HG02763 (cell line): ENCODE measurements around the gene BEX4.
"Not testable (repeated sequence)": the region's sequence is repeated elsewhere in the genome, so short reads cannot be mapped to it uniquely, and the experiment has no call there.

Experiments used
- ATAC-seq: cut with Tn5 transposase; IDR thresholded peaks from one replicate; pipeline ENCODE4 v1.9.1; 2021; ENCODE audit warnings: mild to moderate bottlenecking, moderate library complexity; ENCODE audit not compliant: unreplicated experiment

Gene BEX4

GRCh38 chrX:103214870-103215424, at the start of gene BEX4:
TSS of gene BEX4 (plus strand) at chrX:103215108. CDS start at chrX:103216154, 1,046 bp downstream.
- peak; percentile 90 for ATAC-seq

- ATAC-seq, result no peak
Measured at GRCh38 chrX:103170216-103170615, 44.7 kb upstream of the BEX4 start.

- no peak for ATAC-seq
Measured at GRCh38 chrX:103171353-103171752, 43.6 kb upstream of the BEX4 start.

- not testable (repeated sequence) for ATAC-seq
Measured at GRCh38 chrX:103175256-103175655, 39.7 kb upstream of the BEX4 start.

GRCh38 chrX:103175944-103176753, 38.8 kb upstream of the BEX4 start:
- ATAC-seq, result peak; percentile 48

- no peak for ATAC-seq
Measured at GRCh38 chrX:103177556-103177955, 37.4 kb upstream of the BEX4 start.

- no peak for ATAC-seq
Measured at GRCh38 chrX:103183912-103184311, 31.0 kb upstream of the BEX4 start.

GRCh38 chrX:103187953-103188475, 26.9 kb upstream of the BEX4 start:
- no peak for ATAC-seq

GRCh38 chrX:103197721-103198306, 17.1 kb upstream of the BEX4 start:
- ATAC-seq, result no peak

- ATAC-seq, result not testable (repeated sequence)
Measured at GRCh38 chrX:103198668-103199067, 16.2 kb upstream of the BEX4 start.

GRCh38 chrX:103201041-103201440, 13.9 kb upstream of the BEX4 start:
- ATAC-seq, result no peak

- ATAC-seq, result no peak
Measured at GRCh38 chrX:103210056-103210455, 4.9 kb upstream of the BEX4 start.

- ATAC-seq, result no peak
Measured at GRCh38 chrX:103211012-103211715, 3.7 kb upstream of the BEX4 start.

- ATAC-seq, result no peak
Measured at GRCh38 chrX:103212749-103213457, 2.0 kb upstream of the BEX4 start.

GRCh38 chrX:103215425-103215991, 600 bp downstream of the BEX4 start:
- ATAC-seq, result no peak

GRCh38 chrX:103220511-103221323, 5.8 kb downstream of the BEX4 start:
- no peak for ATAC-seq

GRCh38 chrX:103225918-103226317, 11.0 kb downstream of the BEX4 start:
- not testable (repeated sequence) for ATAC-seq

GRCh38 chrX:103233263-103233662, 18.4 kb downstream of the BEX4 start:
- no peak for ATAC-seq

- no peak for ATAC-seq
Measured at GRCh38 chrX:103234869-103235268, 20.0 kb downstream of the BEX4 start.
